GM12872 (cell line): ENCODE measurements around the gene COL4A1.

Source experiments
- CTCF ChIP-seq: IDR thresholded peaks from 3 replicates; pipeline ENCODE4 v1.5.1; 2011; ENCODE audit warnings: low read depth, mild to moderate bottlenecking, low read length, moderate library complexity; ENCODE audit not compliant: insufficient read depth

Gene COL4A1

GRCh38 chr13:110346661-110347067 is 39.7 kb upstream of the COL4A1 start:
- TF ChIP-seq CTCF: no peak

GRCh38 chr13:110345701-110346100 is 38.7 kb upstream of the COL4A1 start:
- TF ChIP-seq CTCF: no peak

GRCh38 chr13:110345266-110345665 is 38.3 kb upstream of the COL4A1 start:
- no peak for TF ChIP-seq CTCF

- TF ChIP-seq CTCF: no peak
These were observed 37.4 kb upstream of the COL4A1 start for GRCh38 chr13:110344320-110344719.

- no peak for TF ChIP-seq CTCF
These were observed 36.4 kb upstream of the COL4A1 start for GRCh38 chr13:110343241-110343865.

- TF ChIP-seq CTCF: no peak
These were observed 35.5 kb upstream of the COL4A1 start for GRCh38 chr13:110342474-110342873.

- no peak for TF ChIP-seq CTCF
These were observed 34.7 kb upstream of the COL4A1 start for GRCh38 chr13:110341445-110342244.
